NB4 (cell line): ENCODE data around the gene CPA3.

Experiments
- CTCF ChIP-seq: IDR thresholded peaks from one replicate; pipeline ENCODE4 v1.5.1; 2012; ENCODE audit warnings: low read depth, low read length
- MAX ChIP-seq: IDR thresholded peaks from 2 replicates; pipeline ENCODE4 v1.6.1; 2011; ENCODE audit warnings: low read depth, low read length
- MYC ChIP-seq: IDR thresholded peaks from 2 replicates; pipeline ENCODE4 v1.6.1; 2011; ENCODE audit warnings: low read depth, low read length
- POLR2A ChIP-seq: IDR thresholded peaks from 2 replicates; pipeline ENCODE4 v1.6.1; 2011; ENCODE audit warnings: mild to moderate bottlenecking; ENCODE audit not compliant: insufficient read length; ENCODE audit errors: extremely low read depth

- TF ChIP-seq CTCF (no peak), POLR2A (no peak), MYC (no peak), MAX (no peak)
Observed at GRCh38 chr3:148896062-148896461, 31.0 kb downstream of the CPA3 start.
